Cerebellar cortex (tissue), 1 donor: Measurements from ENCODE around the gene ATP1B3.
"Not testable (repeated sequence)": the region's sequence is repeated elsewhere in the genome, so short reads cannot be mapped to it uniquely, and the experiment has no call there.

Experiments used
- DNase-seq: peaks from one replicate; pipeline ENCODE4 v3.0.0-alpha.2; 2015; ENCODE audit warnings: low spot score

The ATP1B3 gene

DNA sequence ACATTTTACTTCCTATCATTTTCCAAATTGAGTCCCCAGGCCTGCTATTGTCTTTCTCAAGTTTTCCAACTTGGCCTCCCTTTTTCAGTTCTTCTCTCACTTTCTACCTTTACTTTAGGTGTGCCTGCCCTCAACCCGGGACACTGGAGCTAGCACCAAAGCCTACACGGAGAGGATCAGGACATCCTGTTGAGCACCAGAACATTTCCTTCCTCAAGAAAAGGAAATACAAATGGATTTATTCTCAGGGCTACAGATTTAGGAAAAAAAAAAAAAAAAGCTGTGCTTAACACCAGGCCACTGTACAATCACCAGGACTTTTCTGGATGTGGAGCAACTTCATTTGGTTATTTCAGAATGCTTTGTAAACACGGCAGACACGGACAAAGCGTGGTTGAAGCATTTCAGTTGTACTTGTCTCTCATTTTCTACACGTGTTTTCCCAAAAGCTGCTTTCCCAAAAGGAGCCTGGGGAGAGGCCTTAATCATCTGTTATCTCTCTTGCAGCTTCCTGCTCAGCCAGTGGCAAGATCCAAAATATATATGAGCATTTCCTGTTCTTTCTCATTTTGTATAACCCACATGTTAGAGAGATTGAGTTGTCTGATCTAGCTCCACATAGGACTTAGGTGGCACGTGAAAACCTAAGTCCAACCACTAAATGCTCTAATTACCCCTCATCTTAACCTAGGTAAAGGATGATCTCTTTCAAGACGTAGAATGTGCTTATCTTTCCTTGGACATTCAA lies 15.5 kb upstream of the ATP1B3 start:
- no peak for DNase-seq

DNA sequence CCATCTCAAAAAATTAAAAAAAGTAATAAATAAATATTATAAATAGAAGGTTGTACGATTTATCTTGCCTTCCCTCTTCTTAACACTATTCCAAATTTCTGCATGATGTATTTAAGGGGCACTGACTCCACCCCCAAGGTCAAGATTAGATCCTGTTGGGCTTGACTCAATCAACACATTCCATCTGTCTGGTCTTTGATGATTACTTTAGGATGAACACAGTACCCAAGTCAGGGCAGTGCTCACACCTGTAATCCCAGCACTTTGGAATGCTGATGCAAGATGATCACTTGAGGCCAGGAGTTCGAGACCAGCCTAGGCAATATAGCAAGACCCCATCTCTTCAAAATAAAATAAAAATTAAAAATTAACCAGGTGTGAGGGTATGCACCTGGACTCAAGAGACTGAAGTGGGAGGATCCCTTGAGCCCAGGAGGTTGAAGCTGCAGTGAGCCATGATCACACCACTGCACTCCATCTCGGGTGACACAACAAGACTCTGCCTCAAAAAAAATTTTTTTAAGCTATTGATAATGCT lies 14.1 kb upstream of the ATP1B3 start:
- DNase-seq: no peak

DNA sequence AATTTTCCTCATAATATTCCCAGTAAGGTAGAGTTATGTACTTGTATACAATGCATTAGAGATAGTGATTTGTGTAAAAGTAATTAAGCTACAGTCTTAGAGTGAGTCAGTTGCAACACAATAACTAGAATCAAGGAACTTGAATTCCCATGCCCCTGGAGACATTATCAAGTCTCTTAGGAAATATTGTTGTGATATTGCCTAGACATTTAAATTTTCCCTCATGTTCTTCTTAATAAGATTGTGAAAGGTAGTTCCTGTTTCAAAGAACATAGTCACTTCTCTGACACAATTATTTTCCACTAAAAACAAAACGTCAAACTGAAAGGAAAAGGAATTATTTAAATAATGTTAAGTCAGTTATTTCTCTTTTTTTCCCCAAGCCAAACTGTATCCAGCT lies 13.0 kb upstream of the ATP1B3 start:
- DNase-seq: no peak

DNA sequence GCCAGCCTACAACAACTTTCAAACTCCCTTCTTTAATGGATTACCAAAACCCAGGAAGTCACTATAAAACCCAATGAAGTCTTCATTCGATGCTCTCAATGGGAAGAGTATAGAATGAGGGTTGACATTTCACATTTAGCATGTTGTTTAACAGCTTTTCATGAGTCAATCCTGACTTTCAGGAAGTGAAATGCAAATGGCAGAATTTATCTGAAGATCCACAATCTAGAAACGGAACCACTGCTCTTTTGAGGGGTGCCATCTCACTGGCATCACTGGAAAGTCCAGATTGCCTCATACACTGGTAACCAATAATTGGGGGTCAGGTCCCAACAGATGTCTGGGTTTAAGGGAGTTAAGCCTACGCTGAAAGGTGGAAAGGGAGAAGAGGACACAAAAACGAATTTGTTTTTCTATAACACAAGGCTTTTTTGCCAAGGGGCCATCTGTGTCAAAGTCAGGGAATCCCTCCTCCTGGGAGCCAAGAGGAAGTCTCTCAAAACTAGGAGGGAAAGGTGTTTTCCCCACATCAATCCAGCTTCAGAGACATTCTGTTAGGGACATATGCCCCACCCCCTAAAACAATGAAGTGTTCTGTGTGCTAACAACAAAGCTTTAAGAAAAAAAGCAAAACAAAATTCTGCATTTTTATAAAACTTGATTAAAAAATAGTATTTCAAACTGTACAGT lies 12.0 kb upstream of the ATP1B3 start:
- DNase-seq: no peak

DNA sequence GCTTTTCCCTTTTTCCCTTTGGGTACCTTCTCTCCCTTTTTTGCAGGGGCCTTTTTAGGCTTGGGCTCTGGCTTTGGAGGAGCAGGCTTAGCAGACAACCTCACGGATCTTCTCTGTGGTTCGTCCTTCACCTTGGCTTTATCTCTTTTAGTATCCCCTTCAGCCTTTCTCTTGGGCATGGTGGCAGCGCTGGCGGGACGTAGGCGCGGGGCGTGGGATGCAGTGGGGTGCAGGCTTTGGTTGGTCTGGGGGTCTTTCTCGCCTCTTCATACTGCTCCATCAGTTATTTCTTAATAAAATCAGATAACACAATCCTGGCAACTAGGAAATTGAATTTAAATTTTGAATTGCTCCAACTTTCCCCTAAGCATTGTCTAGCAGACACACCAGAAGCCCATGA lies 11.3 kb upstream of the ATP1B3 start:
- DNase-seq: no peak

DNA sequence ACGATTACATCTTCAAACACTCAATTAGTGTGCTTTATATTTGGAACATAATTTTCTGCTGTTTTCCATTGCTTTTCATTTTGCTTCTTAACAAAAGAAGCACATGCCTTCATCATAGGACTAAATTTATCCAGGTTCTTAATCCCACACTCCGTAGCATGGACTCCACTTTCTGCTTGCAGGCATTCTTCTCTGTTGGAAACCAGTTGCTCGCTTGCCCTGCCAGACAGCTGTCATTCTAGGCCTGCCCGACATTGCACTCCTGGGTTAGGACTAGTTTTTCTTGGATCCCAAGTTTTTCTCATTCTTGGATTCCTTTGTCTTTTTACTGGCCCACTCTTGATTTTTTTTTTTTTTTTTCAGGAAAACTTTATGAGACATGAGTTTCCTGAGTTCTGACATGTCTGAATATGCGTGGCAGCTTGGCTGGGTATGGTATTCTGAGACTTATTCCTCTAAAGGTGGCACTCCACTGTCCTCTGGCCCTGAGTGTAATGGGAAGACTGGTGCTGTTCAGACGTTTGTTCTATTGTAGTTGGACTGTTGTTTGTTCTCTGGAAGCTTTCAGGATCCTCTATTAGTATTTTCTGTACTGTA lies 6.3 kb upstream of the ATP1B3 start:
- DNase-seq: no peak

DNA sequence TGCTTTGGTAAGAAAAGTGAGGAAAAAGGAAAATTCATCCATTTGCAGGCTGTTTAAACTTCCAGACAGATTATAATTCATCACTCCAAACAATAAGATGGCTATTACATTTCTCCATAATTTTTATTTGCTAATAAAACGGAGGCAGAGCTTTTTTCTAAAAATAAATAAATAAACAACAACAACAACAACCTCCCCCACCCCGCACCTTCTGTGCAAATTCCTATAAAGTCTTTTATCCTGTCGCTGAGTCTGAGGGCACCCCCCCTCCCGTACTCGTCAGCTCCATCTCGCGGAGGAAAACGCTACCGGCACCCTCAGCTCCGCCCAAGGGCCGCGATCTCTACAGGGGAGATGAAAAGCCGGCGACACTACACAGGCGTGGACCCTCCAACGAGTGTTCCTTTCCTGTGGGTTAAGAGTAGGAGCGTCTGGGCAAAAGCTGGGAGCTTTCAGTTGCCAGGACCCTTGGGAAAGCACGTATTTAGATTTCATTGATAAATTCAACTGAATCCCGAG lies 1.0 kb upstream of the ATP1B3 start:
- peak; percentile 90 for DNase-seq

DNA sequence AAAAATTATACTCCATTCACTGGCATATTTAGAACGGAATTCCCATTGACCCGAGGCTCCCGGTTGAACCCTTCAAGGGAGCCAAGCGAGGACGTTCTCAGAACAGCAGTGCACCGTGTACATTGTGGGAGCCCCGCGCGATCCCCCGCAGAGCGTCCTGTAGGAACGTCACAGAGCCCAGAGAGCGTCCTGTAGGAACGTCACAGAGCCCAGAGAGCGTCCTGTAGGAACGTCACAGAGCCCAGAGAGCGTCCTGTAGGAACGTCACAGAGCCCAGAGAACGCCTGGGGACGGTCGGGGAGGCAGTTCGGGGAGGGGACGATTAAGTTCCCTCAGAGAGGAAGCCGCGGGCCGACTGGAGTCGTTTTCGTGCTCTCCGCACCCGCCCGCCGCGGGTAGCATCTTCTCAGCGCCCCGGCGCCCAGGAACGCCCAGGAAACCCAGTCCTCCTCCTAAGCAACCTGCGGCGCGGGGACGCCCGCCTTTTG lies 506 bp upstream of the ATP1B3 start:
- DNase-seq: peak; percentile 73

DNA sequence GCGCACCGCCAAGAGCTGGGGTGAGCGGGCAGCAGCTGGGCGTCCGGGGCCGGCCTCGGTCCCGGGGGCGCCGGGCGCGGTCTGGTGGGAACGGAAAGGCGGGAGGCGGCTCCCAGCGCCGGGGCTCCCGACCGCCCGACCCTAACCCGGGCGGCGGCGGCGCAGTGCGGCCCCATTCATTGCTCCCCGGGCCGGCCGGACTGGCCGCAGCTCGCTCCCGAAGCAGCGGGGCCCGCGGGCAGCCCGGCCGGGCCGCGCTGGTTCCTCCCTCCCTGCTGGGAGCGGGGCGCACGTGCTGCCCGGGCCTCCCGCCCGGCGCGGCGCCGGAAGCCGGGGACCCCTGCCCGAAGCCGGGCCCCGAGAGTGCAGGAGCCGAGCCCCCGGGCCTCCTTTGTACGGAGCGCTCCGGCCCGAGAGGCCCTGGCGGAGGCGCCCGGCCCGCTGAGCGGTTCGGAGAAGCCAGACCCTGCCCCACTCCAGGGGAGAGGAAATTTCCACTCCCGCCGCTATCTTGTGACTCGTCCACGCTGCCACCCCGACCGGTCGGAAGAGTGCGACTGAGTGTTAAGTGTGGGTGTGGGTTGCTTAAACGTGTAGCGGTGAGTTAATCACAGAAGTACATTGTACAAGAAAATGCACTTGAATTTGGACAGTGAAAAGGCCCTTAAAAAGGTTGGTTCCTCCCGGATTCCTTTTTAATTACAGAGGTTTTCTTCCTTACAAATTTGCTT lies 613 bp downstream of the ATP1B3 start:
- DNase-seq: peak; percentile 59

DNA sequence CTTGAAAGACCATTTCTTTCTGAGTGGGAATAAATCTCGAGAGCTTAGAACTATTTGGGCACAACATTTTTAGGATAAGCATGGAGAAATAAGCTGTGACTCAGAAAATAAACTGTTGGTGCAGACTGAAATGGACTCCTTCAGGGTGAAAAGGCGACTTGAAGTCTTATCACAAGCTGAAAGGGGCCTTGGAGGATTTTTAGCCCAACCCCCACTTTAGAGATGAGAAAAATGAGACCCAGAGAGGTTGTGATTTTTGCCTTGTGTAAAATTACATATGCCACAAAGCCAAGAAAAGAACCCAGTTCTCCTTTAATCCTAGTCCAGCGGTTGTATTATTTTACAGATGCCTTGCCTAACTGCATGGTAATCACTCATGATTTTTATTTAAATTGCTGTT lies 1.5 kb downstream of the ATP1B3 start:
- peak; percentile 32 for DNase-seq

DNA sequence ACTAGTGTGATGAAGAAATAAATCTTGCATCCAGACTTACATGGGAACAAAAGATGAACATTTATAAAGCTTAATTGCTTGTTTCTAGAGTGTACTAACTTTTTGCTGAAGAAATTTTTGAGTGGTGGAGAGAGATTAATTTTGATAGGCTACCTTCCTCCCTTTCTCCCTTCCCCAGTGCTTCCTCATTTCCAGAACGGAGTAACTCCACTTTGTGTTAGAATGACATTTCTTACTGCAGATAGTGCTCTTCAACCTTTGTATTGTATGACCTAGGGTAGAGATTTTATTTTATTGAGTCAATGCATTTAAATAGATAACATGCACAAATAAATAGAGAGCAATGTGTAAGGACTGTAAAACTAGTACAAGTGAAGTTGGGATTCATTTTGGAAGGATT lies 1.9 kb downstream of the ATP1B3 start:
- DNase-seq: no peak

DNA sequence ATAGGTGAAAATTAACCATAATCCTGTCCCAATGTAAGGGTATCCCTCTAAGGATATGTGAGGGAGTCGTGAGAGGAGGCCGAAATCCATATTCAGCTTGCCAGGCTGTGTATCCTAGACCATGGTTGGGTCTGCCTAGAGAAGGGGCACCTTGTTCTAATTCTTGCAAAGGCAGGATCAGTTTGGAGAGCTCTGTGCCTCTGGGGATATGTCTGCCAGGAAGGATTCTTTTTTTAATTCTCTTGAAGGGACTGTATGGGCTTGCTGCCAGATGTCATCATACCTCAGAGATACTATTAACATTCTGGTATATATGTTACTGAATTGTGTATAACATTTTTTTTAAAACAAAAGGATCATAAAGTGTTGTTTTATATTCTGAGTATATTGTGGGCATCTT lies 2.4 kb downstream of the ATP1B3 start:
- peak; percentile 16 for DNase-seq

DNA sequence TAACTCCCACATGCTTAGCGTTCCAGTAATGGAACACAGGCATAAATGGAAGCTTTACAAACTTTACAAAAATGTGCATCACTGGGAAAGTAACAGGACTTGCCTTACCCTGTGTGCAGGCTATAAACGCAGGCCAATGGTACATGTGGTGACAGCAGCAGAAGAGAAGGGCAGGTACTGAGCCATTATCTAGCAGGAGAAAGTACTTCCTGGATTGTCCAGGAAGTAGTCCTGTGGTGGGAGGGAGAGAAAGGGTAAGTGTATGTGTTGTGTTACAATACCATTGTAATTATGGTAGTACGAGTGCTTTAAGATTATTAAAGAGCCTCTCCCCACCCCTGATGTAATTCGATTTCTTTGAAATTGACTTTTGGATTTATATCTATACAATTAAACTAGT lies 5.3 kb downstream of the ATP1B3 start:
- no peak for DNase-seq

DNA sequence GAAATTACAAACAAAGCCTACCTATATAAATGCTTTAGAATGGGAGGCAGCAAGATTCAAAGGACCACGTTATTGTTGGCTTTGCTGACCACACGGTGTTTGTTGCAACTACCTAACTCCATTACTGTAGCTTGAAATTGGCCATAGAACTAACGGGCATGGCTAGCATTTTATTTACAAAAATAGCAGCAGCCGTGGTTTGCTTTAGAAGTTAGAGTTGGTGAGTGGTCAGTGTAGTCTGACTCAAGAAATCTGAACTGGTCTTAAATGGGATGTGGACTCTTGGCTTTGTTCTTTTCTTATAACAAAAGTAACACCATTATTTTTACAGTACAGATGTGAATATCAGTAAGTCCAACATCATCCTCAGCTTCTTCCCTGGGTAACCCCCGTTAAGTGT lies 10.6 kb downstream of the ATP1B3 start:
- no peak for DNase-seq

DNA sequence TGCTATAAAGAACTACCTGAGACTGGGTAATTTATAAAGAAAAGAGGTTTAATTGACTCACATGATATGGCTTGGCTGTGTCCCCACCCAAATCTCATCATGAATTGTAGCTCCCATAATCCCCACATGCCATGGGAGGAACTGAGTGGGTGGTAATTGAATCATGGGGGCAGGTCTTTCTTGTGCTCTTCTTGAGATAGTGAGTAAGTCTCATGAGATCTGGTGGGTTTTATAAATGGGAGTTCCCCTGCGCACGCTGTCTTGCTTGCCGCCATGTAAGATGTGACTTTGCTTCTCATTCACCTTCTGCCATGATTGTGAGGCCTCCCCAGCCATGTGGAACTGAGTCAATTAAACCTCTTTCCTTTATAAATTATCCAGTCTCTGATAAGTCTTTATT lies 12.1 kb downstream of the ATP1B3 start:
- DNase-seq: not testable (repeated sequence)

DNA sequence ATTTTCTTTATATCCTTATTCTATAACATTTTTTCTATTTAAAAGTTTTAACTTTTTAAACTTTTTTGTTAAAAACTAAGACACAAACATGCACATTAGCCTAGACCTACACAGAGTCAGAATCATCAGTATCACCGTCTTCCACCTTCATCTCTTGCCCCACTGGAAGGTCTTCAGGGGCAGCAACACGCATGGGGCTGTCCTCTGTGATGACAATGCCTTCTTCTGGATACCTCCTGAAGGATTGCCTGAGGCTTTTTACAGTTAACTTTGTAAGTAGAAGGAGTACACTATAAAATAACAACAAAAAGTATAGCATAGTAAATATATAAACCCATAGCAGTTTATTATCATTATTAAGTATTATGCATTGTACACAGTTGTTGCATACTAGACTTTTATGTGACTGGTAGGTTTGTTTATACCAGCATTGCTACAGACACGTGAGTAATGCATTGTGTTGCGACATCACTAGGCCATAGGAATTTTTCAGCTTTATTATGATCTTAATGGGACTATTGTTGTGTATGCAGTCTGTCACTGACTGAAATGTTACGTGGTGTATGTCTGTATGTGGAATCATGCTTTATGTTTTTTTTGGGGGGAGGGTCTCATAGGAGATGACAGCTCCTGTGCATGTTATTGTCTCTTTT lies 18.2 kb downstream of the ATP1B3 start:
- no peak for DNase-seq

DNA sequence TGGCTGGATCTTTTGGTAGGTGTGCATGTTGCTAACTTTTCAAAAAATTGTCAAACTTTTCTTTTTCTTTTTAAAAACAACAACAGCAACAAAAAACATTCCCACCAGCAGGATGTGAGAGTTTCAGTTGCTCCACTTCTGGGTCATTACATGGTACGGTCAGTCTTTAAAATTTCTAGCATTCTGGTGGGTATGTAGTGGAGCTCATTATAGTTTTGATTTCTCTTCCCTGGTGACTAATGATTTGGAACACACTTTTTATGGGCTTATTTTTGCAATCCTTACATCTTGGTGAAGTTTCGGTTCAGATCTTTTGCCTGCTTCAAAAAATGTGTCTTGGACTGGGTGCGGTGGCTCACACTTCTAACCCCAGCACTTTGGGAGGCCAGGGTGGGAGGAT lies 19.3 kb downstream of the ATP1B3 start:
- no peak for DNase-seq

DNA sequence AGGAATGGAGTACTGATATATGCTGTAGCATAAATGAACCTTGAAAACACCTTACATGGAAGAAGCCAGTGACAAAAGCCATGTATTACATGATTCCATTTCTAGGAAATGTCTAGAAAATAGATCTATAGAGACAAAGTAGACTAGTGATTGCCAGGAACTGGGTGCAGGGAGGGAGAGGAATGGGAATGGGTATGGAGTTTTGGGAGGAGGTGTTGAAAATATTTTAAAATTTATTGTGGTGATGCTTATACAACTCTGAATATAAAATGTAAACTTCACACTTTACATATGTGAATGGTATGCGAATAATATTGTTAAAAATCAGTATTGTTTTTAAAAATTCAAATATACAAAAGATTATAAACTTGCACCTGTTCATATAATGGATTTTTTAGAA lies 22.5 kb downstream of the ATP1B3 start:
- DNase-seq: no peak

DNA sequence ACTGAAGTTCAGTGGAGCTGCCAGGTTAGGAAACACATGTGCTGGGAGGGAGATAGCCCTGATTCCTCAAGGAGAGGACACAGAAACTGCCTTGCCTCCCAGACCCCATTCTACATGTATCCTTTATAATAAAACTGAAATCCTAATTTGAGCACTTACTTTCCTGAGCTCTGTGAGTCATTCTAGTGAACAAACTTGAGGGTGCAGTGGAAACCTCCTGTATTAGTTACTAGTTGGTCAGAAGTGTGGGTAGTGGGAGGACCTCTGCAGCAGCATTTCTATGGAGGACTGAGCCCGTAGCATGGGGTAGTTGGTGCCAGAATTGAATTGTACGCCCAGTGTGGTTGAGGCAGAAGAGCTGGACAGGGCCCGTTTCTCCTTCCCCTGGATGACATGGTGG lies 23.9 kb downstream of the ATP1B3 start:
- no peak for DNase-seq

DNA sequence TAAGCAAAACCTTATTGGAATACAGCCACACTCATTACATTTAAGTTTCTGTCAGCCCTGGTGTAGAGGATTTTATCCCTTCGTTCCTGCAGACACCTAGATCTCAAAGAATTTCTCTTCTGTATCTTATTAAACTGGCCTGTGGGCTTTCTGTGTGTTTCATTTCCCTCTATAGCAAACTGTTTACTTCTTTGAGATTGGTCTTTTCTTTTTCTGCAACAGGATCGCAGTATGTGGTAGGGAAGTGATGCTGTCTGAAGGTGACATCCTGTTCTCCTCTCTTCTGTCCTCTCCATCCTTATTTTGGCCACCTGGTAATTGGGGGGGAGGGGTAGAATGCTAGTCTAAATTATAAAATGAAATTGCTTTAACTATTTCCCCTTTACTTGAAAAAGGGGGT lies 25.5 kb downstream of the ATP1B3 start:
- no peak for DNase-seq

DNA sequence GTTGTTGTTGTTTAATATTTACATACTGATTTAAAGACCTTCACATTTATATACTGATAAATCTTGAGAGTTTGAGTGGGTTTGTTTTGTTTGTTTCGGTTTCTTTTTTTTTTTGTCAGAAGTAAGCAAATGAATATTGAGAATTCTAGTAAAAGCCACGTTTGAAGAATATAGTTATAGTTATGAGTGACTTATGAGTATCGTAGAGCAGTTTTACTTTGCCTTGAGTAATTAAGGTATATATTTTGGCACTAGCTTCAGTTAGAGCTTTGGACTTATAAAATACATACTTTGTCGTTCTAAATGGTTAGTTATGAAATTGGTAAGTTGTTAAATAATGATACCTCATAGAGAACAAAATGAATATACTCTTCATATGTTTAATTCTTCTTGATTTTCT lies 27.8 kb downstream of the ATP1B3 start:
- DNase-seq: no peak

DNA sequence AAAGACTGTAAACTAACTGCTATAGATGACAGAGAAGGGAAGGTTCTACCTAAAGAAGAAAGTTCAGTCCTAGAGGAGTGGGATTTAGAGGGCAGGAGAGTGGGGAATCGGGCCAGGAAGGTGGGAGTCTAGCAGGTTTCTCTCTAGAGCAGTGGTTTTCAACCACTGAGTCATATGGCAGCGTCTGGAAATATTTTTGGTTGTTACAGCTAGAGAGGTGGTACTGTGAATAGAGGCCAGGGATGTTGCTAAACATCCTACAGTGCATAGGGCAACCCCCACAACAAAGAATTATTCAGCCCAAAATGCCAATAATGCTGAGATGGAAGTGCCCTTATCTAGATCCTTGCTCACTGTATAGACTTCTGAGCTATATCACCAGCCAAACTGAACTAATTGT lies 28.7 kb downstream of the ATP1B3 start:
- no peak for DNase-seq
